ENCODE data around the gene ANKRD30A.
"Not testable (repeated sequence)": the region's sequence is repeated elsewhere in the genome, so short reads cannot be mapped to it uniquely, and the experiment has no call there.

ANKRD30A gene, protein sequence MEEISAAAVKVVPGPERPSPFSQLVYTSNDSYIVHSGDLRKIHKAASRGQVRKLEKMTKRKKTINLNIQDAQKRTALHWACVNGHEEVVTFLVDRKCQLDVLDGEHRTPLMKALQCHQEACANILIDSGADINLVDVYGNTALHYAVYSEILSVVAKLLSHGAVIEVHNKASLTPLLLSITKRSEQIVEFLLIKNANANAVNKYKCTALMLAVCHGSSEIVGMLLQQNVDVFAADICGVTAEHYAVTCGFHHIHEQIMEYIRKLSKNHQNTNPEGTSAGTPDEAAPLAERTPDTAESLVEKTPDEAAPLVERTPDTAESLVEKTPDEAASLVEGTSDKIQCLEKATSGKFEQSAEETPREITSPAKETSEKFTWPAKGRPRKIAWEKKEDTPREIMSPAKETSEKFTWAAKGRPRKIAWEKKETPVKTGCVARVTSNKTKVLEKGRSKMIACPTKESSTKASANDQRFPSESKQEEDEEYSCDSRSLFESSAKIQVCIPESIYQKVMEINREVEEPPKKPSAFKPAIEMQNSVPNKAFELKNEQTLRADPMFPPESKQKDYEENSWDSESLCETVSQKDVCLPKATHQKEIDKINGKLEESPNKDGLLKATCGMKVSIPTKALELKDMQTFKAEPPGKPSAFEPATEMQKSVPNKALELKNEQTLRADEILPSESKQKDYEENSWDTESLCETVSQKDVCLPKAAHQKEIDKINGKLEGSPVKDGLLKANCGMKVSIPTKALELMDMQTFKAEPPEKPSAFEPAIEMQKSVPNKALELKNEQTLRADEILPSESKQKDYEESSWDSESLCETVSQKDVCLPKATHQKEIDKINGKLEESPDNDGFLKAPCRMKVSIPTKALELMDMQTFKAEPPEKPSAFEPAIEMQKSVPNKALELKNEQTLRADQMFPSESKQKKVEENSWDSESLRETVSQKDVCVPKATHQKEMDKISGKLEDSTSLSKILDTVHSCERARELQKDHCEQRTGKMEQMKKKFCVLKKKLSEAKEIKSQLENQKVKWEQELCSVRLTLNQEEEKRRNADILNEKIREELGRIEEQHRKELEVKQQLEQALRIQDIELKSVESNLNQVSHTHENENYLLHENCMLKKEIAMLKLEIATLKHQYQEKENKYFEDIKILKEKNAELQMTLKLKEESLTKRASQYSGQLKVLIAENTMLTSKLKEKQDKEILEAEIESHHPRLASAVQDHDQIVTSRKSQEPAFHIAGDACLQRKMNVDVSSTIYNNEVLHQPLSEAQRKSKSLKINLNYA (N-terminal part only)

DNA sequence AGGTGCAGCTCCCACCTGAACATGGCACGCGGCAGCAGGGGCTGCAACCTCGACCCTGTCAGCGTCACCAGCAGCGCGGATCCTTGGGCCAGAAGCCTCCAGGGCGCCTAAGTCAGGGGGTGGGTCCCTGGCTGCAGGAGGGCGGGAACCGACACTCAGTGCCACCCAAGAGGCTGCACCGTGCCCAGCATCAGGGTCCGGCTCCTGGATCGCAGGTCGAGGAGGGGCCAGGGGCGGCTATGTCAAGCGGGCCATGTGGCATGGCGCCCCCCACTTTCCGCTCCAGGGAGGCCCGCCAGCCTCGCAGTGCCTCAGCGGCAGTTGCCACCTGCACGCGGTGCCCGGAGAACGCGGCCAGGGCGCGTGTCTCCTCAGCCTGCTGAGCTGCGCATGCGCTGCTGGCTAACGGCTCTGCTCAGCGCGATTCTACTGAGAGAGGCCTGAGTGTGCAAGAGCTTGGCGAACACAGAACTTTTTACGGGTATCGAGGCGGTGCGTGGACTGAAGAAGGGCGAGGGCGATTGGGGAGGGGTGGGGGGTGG lies at the start of gene ANKRD30A:
Gene ANKRD30A (plus strand): TSS at position 408 of the 542 bp plus-strand sequence. CDS start 190 bp downstream, outside the sequence.
- DNase-seq (ENCODE audit: low read depth) = no peak

DNA sequence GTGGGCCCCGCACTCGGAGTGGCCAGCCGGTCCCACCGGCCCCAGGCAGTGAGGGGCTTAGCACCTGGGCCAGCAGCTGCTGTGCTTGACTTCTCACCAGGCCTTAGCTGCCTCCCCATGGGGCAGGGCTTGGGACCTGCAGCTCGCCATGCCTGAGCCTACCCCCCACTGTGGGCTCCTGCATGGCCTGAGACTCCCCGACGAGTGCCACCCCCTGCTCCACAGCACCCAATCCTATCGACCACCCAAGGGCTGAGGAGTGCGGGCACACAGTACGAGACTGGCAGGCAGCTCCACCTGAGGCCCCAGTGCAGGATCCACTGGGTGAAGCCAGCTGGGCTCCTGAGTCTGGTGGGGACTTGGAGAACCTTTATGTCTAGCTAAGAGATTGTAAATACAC lies 49.3 kb upstream of the ANKRD30A start:
- not testable (repeated sequence) for DNase-seq (ENCODE audit: low read depth)

- DNase-seq (ENCODE audit: low read depth) = no peak
These were observed 29.4 kb upstream of the ANKRD30A start for GRCh38 chr10:37095792-37096573.

- DNase-seq (ENCODE audit: low read depth) = no peak
These were observed 24.1 kb upstream of the ANKRD30A start for GRCh38 chr10:37101261-37101660.

DNA sequence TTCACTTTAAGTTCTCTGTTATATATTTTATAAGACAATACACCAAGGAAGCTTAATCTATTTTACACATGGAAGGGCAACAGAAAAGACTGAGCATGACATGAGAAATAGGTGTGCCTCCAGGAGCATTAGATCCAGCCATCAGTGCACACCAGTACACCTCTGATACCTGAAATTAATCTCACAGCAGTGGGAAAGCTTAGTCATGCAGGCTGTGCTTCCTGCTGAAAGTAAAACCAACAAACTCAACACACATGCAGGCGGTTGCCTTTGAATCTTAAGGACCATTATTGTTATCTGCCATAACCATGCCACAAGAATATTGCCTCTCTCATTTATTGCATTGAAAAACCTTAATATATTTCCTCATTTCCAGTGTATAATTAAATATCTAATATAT lies 16.4 kb upstream of the ANKRD30A start:
- DNase-seq (ENCODE audit: low read depth) = no peak

GRCh38 chr10:37124532-37124931 lies 866 bp upstream of the ANKRD30A start:
- no peak for DNase-seq (ENCODE audit: low read depth)

DNA sequence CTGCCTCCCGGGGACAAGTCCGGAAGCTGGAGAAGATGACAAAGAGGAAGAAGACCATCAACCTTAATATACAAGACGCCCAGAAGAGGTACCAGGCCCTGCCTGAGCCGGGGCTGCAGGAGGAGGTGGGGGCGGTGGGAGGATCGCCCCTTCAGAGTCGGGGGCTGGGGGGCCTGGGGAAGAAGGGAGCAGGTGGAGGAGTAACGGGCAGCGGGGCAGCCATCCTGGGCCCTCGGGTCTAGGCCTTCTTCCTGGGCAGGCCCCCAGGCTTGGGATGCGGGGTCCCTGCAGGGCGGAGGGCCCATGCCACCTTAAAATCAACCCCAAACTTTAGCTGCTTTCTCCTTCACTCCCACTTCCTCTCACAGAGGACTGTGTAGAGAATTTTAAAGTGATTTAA lies 523 bp downstream of the ANKRD30A start:
- DNase-seq (ENCODE audit: low read depth) = no peak

DNA sequence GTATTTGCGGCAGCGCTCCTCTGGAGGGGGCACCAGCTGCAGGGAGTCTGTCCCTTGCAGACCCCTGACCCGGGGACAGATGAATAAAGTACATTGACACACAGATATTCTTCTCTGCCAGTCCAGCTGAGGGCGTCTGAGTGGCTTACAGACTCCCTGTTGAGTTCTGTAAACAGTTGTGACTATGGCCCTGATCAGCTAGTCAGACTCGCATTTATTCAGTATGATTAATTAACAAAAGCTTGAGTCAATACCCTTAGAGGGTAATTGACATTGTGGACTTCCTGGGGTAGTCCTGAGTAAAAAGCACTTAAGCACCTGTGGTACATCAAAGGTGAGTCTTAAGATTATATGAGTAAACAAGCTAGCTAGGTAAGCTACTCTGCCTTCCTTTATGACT lies 21.0 kb downstream of the ANKRD30A start:
- no peak for DNase-seq (ENCODE audit: low read depth)

GRCh38 chr10:37162430-37162829 lies 37.0 kb downstream of the ANKRD30A start:
- DNase-seq (ENCODE audit: low read depth) = not testable (repeated sequence)

- not testable (repeated sequence) for DNase-seq (ENCODE audit: low read depth)
These were observed 46.5 kb downstream of the ANKRD30A start for GRCh38 chr10:37171945-37172344.

GRCh38 chr10:37178296-37178695 lies 52.9 kb downstream of the ANKRD30A start:
- DNase-seq (ENCODE audit: low read depth) = not testable (repeated sequence)

DNA sequence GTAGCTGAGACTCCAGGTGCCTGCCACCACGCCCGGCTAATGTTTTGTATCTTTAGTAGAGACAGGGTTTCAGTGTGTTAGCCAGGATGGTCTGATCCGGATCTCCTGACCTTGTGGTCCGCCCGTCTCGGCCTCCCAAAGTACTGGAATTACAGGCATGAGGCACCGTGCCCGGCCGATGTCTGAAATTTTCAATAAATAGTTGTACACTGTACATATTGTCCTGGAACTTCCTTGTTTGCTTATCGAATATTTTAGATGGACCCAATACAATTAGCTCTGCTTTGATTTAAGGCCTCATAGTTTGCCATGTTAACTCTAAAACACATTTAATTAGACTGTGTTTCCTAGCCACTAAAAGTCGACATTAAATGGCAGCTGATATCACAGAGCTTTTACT lies 57.3 kb downstream of the ANKRD30A start:
- not testable (repeated sequence) for DNase-seq (ENCODE audit: low read depth)

DNA sequence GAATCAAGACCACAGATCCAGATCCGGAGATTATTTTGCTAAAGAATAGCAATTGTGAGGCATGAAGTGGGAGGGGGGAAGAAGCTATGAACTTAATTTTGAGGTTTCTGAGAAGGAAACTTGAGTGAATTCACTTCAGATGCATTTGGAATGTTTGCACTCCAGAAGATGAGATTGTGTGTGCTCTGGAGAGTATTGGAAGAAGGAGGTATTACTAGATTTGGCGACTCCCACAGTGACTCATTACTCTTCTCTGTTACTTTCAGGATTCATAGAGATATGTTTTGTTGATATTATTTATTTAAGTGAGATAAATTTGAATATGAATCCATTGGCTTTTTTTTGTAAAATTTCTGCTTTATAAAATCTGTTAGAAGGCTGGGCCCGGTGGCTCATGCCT lies 80.7 kb downstream of the ANKRD30A start:
- DNase-seq (ENCODE audit: low read depth) = no peak

- no peak for DNase-seq (ENCODE audit: low read depth)
These were observed 95.5 kb downstream of the ANKRD30A start for GRCh38 chr10:37220866-37221265.

DNA sequence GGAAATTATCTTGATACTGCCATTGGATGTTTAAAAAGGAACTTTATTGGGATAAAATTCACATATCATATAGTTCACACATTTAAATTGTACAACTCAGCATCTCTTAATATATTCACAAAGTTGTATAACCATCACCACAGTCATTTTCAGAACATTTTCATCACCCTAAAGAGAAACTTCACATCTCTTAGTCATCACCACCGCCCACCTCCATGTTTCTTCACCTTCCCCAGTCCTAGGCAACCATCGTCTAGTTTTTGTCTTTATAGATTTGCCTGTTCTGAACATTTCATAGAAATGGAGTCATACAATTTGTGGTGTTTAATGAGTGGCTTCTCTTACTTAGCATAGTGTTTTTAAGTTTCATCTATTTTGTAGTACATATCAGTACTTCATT lies 96.6 kb downstream of the ANKRD30A start:
- no peak for DNase-seq (ENCODE audit: low read depth)

DNA sequence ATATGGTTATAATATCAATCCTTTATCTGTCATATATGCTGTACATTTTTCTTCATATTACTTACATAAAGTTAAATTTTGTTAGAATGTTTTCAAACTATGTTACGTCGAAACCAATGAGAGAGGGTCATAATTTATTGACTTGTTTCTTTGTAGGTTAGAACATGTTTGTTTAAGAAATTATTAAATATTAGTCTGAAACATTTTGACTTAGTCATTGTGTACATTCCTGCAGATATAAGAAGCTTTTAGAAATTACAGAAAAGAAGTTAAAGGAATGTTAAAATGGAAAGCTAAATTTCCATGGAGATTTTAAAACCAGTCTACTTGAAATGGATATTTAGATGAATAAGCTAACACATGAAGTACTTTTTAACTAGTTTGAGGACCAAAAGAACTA lies 99.8 kb downstream of the ANKRD30A start:
- DNase-seq (ENCODE audit: low read depth) = no peak

DNA sequence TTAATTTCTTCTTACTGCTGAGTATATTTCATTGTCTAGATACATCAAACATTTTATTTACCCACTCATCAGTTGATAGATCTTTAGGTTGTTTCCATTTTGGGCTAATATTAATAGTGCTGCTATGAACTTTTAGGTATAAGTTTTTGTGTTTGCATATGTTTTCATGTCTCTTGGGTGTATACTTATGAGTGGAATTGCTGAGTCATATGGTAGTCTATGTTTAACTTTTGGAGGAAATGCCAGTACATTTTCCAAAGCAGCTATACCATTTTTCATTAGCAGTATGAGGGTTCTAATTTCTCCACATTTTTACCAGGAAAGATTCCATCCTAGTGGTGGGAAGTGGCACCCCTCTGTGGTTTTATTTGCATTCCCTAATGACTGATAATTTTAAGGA lies 101.1 kb downstream of the ANKRD30A start:
- no peak for DNase-seq (ENCODE audit: low read depth)

DNA sequence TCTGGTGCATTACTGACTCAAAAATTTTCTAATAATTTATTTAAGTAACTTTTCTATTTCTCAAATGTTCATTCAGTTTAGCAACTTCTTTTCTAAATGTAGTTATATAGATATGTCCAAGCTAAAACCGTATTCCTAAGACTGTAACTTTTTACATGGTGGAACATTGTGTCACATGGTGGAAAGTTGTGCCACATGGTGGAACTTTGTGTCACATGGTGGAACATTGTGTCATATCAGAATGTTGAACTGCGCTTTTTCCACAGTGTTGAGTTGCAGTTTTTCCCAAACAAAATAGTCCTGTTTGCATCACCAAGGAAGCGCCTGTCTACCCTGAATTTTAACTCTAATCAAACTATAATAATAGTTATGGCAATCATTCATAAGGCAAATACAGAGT lies 109.3 kb downstream of the ANKRD30A start:
- DNase-seq (ENCODE audit: low read depth) = no peak

- no peak for DNase-seq (ENCODE audit: low read depth)
These were observed 110.7 kb downstream of the ANKRD30A start for GRCh38 chr10:37236093-37236492.

GRCh38 chr10:37240223-37240622 lies 114.8 kb downstream of the ANKRD30A start:
- no peak for DNase-seq (ENCODE audit: low read depth)

GRCh38 chr10:37246637-37247036 lies 121.2 kb downstream of the ANKRD30A start:
- no peak for DNase-seq (ENCODE audit: low read depth)

Measured in T-helper 22 cell (primary cell).